Activated CD4-positive, alpha-beta T cell treated with anti-CD3 and anti-CD28 coated beads, Interleukin-2, amount 10 ng/mL, durations not matched to agents 7 days and 5 days (primary cell): Measurements from ENCODE around the gene STX1A. TPM values are rescaled to one million over a fixed set of nuclear protein-coding genes. Genes with fewer than 3 reads are reported as not detected.
A peak's percentile ranks its signal among the peaks of the same experiment; 100 is the strongest.

Experiments used
- CTCF ChIA-PET: fragments of 350-600 bp; sonication (Branson Sonifier 250); formaldehyde crosslinking; loops from one replicate; lab custom pipeline; 2021; ENCODE audit warnings: antibody characterized with exemption; lab: Charles Lee
- POLR2A ChIA-PET: fragments of 350-600 bp; sonication (Branson Sonifier 250); formaldehyde crosslinking; loops from one replicate; lab custom pipeline; 2021; ENCODE audit warnings: antibody characterized with exemption; lab: Charles Lee
- DNase-seq: peaks from one replicate; pipeline ENCODE4 v3.0.0-alpha.2; 2020
- H3K27ac Mint-ChIP-seq: one replicate; pipeline ENCODE4 v1.8.0; 2021; ENCODE audit warnings: mild to moderate bottlenecking, moderate library complexity, mixed read lengths
- H3K27me3 Mint-ChIP-seq: one replicate; pipeline ENCODE4 v1.8.0; 2021; ENCODE audit warnings: mixed read lengths
- H3K36me3 Mint-ChIP-seq: one replicate; pipeline ENCODE4 v1.8.0; 2021; ENCODE audit warnings: low read depth, mixed read lengths
- H3K4me1 Mint-ChIP-seq: one replicate; pipeline ENCODE4 v1.8.0; 2021; ENCODE audit warnings: mixed read lengths
- H3K4me3 Mint-ChIP-seq: one replicate; pipeline ENCODE4 v1.8.0; 2021; ENCODE audit warnings: mild to moderate bottlenecking, moderate library complexity, mixed read lengths
- H3K9me3 Mint-ChIP-seq: one replicate; pipeline ENCODE4 v1.8.0; 2021; ENCODE audit warnings: mixed read lengths
- total RNA-seq, 2 experiments: library from RNA; stranded (reverse); gene quantifications; one replicate each; pipeline ENCODE4 v1.2.3, GENCODE V29; 2021

Gene STX1A
- total RNA-seq, 2 experiments from 2014 or later = 6.7 to 7.4 TPM

DNA sequence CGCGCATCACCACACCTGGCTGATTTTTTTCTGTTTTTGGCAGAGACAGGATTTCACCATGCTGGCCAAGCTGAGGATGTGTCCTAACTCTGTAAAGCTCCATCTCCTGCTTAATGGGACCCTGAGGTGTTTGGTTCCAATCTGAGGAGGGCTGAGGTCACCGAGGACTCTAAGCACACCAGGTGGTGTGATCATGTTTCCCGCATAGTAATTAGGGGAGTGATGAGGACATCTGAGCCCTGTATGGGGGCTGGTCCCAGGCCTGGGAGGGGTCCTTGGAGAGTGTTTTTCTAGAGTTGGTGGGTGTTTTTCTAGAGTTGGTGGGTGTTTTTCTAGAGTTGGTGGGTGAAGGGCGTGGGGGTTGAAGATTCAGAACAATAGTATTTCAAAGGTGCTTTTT lies 22.1 kb upstream of the STX1A start:
- Mint-ChIP-seq H3K36me3 (peaks cover 1% of the 10 kb centered on the region), H3K27ac (no peak overlapping the region), H3K4me1 (peaks cover 12% of the 10 kb centered on the region), H3K9me3 (no peaks in the 10 kb centered on the region), H3K27me3 (no peaks in the 10 kb centered on the region), H3K4me3 (no peak overlapping the region)
- POLR2A ChIA-PET = no interaction called here
- no peak for DNase-seq
- CTCF ChIA-PET = interaction anchor here (1.1 kb wide), 1 partner anchor 11 kb away, joined by 3 read pairs; no protein-coding TSS in a partner anchor

DNA sequence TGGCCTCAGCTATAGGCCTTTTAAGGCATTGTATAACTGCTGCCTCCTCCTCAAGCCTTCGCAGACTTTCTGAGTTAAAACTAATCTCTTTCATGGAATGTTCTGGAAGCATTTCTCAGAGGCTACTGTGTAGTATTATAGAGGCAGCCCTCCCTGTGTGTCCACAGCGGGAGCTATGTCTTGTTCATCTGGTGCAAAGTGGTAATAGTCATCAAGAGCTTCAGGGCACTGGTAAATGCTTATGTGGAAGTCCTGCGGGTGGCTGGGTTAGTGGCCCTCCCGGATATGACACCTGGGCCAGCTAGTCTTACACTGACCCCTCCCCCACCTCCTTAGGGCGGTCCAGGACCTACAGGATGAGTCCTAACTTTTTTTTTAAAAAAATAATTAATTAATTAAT lies 21.3 kb upstream of the STX1A start:
- Mint-ChIP-seq H3K4me1 (peaks cover 13% of the 10 kb centered on the region), H3K4me3 (no peak overlapping the region), H3K9me3 (no peaks in the 10 kb centered on the region), H3K27me3 (no peaks in the 10 kb centered on the region), H3K36me3 (peaks cover 5% of the 10 kb centered on the region), H3K27ac (no peak overlapping the region)
- DNase-seq = no peak
- POLR2A ChIA-PET = no interaction called here
- CTCF ChIA-PET = interaction anchor here (0.5 to 1.3 kb wide), 5 partner anchors 10 to 110 kb away, joined by 3 read pairs; no protein-coding TSS in a partner anchor

DNA sequence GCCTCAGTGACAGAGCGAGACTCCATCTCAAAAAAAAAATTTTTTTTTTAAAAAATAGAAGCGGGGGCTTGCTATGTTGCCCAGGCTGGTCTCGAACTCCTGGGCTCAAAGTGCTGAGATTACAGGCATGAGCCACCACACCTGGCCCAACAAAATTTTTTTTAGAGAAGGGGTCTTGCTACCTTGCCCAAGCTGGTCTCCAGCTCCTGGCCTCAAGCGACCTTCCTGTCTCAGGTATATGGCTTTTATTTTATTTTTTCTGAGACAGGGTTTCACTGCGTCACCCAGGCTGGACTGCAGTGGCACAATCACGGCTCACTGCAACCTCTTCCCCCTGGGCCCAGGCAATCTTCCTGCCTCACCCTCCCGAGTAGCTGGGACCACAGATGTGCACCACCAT lies 20.7 kb upstream of the STX1A start:
- no peaks in the 10 kb centered on the region for H3K9me3 Mint-ChIP-seq
- POLR2A ChIA-PET = no interaction called here
- H3K36me3 Mint-ChIP-seq = peaks cover 5% of the 10 kb centered on the region
- no peaks in the 10 kb centered on the region for H3K27me3 Mint-ChIP-seq
- CTCF ChIA-PET = interaction anchor here (0.5 to 1.3 kb wide), 5 partner anchors 10 to 110 kb away, joined by 3 read pairs; no protein-coding TSS in a partner anchor
- peaks cover 14% of the 10 kb centered on the region for H3K4me1 Mint-ChIP-seq
- H3K27ac Mint-ChIP-seq = no peak overlapping the region
- DNase-seq = no peak
- peak overlapping the region; percentile 41 for H3K4me3 Mint-ChIP-seq

DNA sequence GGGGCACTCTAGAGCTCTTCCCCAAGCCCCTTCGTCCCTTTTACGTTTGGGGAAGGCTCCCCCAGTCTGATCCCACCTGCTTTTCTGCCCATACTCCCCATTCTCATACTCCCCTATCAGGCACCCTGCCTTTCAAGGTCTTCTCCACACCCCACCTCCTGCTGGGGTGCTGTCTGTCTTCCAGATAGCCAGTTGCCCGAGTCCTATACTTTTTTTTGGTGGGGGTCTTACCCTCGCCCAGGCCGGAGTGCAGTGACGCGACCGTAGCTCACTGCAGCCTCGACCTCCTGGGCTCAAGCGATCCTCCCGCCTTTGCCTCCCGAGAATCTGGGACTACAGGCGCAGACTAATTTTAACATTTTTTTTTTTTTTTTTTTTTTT lies 19.9 kb upstream of the STX1A start:
- CTCF ChIA-PET = interaction anchor here (0.6 to 8.4 kb wide), 6 partner anchors 37 to 133 kb away, joined by 3 to 59 read pairs (median 4); partner anchors contain the start of gene VPS37D
- peak overlapping the region; percentile 90 for H3K27ac Mint-ChIP-seq
- H3K36me3 Mint-ChIP-seq = peaks cover 5% of the 10 kb centered on the region
- H3K9me3 Mint-ChIP-seq = no peaks in the 10 kb centered on the region
- H3K4me3 Mint-ChIP-seq = peak overlapping the region; percentile 93
- no peak for DNase-seq
- POLR2A ChIA-PET = no interaction called here
- H3K4me1 Mint-ChIP-seq = peaks cover 23% of the 10 kb centered on the region
- H3K27me3 Mint-ChIP-seq = no peaks in the 10 kb centered on the region

DNA sequence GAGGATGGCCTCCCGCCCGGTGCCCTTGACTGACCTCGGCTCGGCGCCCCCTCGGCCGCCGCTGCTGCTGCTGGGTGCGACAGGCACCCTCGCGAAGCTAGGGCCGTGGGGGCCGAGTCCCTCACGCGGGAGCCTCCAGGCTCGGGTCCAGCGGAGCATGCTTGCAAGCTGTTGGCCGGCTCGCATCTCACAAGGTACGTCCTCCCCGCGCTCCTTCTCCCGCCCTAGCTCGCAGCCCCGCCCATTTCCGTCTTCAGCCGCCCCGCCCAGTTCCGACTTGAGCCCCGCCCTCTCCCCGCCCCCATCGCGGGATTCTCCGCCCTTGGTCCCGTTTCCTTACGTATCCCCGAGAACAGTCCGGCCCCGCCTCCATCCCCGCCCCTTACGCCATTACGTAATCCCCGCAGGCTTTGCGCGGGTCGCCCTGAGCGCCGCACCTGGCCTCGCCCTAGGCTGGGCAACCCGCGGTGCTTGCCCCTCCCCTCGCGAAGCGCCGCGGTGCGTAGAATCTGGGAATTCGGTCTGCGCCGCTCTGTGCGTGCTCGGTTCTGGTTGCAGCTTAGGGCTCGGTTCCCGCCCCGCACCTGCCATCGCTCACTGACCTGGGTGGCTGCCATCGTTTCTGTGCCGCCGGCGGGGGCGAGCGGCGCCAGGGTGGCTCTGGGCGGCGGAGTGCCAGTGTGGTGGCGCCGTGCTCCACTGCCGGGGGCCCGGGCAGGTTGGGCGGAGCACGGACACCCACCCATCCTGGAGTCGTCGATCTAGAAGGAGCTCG lies 19.3 kb upstream of the STX1A start, which contains the start of gene ABHD11:
TSS of gene ABHD11 (minus strand) at position 191 of the 775 bp plus-strand sequence. CDS start at position 159, 32 bp downstream.
- no peaks in the 10 kb centered on the region for H3K27me3 Mint-ChIP-seq
- H3K36me3 Mint-ChIP-seq = peaks cover 5% of the 10 kb centered on the region
- H3K4me1 Mint-ChIP-seq = peaks cover 23% of the 10 kb centered on the region
- H3K4me3 Mint-ChIP-seq = peak within 1 kb of the TSS; percentile 93
- H3K9me3 Mint-ChIP-seq = no peaks in the 10 kb centered on the region
- ChIA-PET POLR2A (no interaction called here), CTCF (interaction anchor here (0.6 to 8.4 kb wide), 7 partner anchors 37 to 300 kb away, joined by 3 to 59 read pairs (median 4); partner anchors contain the start of gene VPS37D)
- peak; percentile 97 for DNase-seq
- peak within 1 kb of the TSS; percentile 97 for H3K27ac Mint-ChIP-seq

DNA sequence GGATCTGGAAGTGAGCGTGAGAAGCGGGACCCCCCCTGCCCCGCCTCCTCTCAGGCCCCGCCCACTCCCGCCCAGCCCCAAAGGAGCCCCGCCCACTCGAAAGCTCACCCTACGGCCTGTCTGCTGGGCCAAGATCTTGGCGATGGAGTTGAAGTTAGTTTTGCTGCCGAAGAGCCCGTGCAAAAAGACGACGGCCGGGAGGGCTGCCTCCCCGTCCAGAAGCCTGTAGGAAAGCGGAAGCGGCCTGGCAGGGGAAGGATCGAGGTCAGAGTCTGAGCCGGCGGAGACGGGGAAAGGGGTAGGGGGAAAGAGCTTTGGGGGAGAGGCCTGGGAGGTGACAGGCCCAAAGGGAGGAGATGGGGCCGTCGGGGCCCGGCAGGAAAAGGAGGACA lies 18.7 kb upstream of the STX1A start:
- ChIA-PET CTCF (interaction anchor here (0.6 to 8.4 kb wide), 4 partner anchors 36 to 300 kb away, joined by 3 to 59 read pairs (median 4); no protein-coding TSS in a partner anchor), POLR2A (no interaction called here)
- DNase-seq = peak; percentile 60

DNA sequence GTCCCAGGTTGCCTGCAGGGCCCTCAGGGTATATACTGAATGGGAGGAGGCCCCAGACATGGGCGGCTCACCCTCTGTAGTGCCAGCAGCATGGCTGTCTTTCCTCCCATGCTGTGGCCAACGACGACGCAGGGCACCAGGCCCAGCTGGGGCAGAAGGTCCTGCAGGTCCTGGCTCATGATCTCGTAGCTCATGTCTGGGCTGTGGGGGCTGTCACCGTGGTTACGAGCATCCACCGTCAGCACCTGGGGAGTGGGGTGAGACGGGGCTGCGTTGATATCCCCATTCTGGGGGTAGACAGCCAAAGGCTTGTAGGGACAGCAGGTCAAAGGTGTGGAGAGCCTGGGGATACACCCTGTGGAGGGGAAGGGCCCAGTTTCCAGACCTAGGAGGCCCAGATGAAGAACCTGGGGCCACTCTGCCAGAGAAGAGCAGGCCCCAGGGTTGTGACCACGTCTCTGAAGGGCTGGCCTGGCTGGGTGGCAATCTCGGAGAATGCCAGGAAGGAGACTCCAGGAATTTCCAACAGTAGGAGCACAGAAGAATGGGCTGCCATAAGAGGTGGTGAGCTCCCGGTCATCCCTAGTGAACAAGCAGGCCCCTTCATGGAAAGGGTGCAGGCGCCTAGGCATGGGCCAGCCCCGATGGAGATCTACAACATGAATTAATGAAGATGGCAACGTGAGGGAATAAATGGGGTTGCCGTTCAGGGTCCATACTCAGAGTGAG lies 18.2 kb upstream of the STX1A start:
- CTCF ChIA-PET = interaction anchor here (0.6 to 8.4 kb wide), 4 partner anchors 36 to 301 kb away, joined by 3 to 59 read pairs (median 4); no protein-coding TSS in a partner anchor
- peaks cover 4% of the 10 kb centered on the region for H3K27me3 Mint-ChIP-seq
- DNase-seq = no peak
- H3K27ac Mint-ChIP-seq = peak overlapping the region; percentile 97
- peaks cover 23% of the 10 kb centered on the region for H3K4me1 Mint-ChIP-seq
- H3K36me3 Mint-ChIP-seq = peaks cover 5% of the 10 kb centered on the region
- no peaks in the 10 kb centered on the region for H3K9me3 Mint-ChIP-seq
- H3K4me3 Mint-ChIP-seq = peak overlapping the region; percentile 93
- POLR2A ChIA-PET = no interaction called here

More for the DNA sequence above, 18.7 kb upstream of the STX1A start:
- Mint-ChIP-seq H3K4me3 (peak overlapping the region; percentile 93), H3K36me3 (peaks cover 5% of the 10 kb centered on the region), H3K9me3 (no peaks in the 10 kb centered on the region), H3K27ac (peak overlapping the region; percentile 97), H3K27me3 (no peaks in the 10 kb centered on the region), H3K4me1 (peaks cover 23% of the 10 kb centered on the region)

DNA sequence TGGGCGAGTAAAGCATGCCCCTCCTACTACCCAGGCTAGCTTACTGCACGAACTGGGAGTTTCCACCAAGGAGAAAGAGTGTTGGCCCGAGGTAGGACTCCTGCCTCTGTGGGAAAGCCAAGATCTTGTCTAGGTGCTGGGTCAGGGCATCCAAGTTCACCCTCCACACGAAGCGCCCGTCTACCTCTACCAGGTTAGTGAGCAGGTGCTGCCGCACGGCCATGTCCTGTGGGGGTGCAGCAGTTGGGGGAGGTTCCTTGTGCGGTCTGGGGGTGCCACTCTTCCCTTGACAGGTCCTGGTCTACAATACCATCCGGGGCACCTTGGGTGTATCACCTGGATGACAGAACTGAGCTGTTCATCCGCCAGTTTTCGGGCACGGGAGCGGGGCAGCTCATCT lies 17.4 kb upstream of the STX1A start:
- H3K4me1 Mint-ChIP-seq = peaks cover 23% of the 10 kb centered on the region
- H3K4me3 Mint-ChIP-seq = no peak overlapping the region
- H3K36me3 Mint-ChIP-seq = peaks cover 5% of the 10 kb centered on the region
- CTCF ChIA-PET = interaction anchor here (1.4 to 8.4 kb wide), 3 partner anchors 105 to 131 kb away, joined by 3 to 59 read pairs (median 3); partner anchors contain the start of gene METTL27
- H3K27me3 Mint-ChIP-seq = peaks cover 5% of the 10 kb centered on the region
- peak overlapping the region; percentile 31 for H3K27ac Mint-ChIP-seq
- POLR2A ChIA-PET = no interaction called here
- H3K9me3 Mint-ChIP-seq = no peaks in the 10 kb centered on the region
- DNase-seq = no peak

DNA sequence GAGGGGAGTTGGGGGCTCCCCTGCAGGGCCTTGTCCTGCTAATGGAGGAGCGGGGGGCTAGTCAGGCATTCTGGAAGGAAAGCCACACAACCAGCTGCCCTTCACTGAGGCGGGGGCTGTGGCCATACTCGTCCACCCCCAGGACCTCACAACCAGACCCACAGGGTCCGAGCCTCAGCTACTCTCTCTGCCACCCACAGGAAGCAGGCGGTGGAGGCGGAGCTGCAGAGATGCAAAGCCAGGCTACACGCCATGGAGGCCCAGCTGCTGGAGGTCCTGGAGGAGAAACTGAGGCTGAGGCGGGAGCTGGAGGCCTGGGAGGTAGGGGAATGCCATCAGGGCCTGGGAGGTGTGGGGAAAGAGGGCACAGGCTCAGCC lies 16.0 kb upstream of the STX1A start:
- H3K4me3 Mint-ChIP-seq = no peak overlapping the region
- CTCF ChIA-PET = interaction anchor here (0.5 to 8.4 kb wide), 17 partner anchors 10 to 419 kb away, joined by 3 to 59 read pairs (median 4); partner anchors contain the start of genes BAZ1B, METTL27 and STX1A
- no peak overlapping the region for H3K27ac Mint-ChIP-seq
- no peaks in the 10 kb centered on the region for H3K9me3 Mint-ChIP-seq
- POLR2A ChIA-PET = interaction anchor here (0.5 kb wide), 1 partner anchor 241 kb away, joined by 4 read pairs; no protein-coding TSS in a partner anchor
- peaks cover 5% of the 10 kb centered on the region for H3K36me3 Mint-ChIP-seq
- peaks cover 23% of the 10 kb centered on the region for H3K4me1 Mint-ChIP-seq
- H3K27me3 Mint-ChIP-seq = peaks cover 5% of the 10 kb centered on the region
- DNase-seq = no peak

DNA sequence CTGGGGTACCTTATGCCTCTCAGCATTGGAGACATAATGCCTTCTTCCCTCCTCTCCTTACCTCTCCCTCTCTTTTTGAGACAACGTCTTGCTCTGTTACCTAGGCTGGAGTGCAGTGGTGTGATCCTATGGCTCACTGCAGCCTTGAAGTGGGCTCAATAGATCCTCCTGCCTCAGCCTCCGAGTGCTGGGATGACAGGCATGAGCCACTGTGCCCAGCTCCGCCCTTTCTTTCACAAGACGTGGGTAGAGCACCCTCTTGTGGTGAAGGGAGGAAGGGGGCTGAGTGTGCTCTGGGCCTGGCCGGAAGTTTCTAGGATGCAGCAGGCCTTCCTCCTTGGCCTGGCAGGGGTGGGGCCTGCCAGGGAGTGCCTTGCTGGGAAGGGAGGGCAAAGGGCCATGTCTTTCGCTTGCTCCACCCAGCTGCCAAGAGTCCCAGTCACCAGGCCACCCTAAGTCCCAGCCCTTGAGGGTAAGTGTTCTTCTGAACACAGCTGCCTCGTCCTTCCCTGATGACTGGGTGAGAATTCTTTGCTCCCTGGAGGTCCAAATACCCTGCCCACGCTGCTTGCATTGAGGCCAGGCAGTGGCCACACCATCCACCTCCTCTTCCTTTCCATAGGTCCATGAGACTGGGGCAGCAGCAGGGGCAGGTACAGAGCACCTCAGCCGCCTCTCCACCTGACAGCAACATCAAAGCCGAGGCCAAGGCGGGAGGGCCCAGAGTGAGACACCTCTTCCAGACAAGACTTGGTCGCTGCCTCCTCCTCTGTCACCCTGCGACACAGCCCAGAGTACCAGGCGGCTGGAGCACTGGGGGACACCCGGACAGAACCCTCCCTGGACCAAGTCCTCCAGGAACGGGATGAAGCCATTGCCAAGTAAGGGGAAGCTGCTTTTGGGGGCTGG lies 15.4 kb upstream of the STX1A start:
- peaks cover 5% of the 10 kb centered on the region for H3K36me3 Mint-ChIP-seq
- no peak overlapping the region for H3K4me3 Mint-ChIP-seq
- peak overlapping the region; percentile 78 for H3K27ac Mint-ChIP-seq
- POLR2A ChIA-PET = interaction anchor here (0.5 kb wide), 1 partner anchor 241 kb away, joined by 4 read pairs; no protein-coding TSS in a partner anchor
- H3K27me3 Mint-ChIP-seq = peaks cover 5% of the 10 kb centered on the region
- H3K9me3 Mint-ChIP-seq = no peaks in the 10 kb centered on the region
- peak; percentile 89 for DNase-seq
- H3K4me1 Mint-ChIP-seq = peaks cover 23% of the 10 kb centered on the region
- CTCF ChIA-PET = interaction anchor here (0.5 to 8.4 kb wide), 33 partner anchors 8 to 418 kb away, joined by 3 to 59 read pairs (median 4); partner anchors contain the start of genes BAZ1B and STX1A

DNA sequence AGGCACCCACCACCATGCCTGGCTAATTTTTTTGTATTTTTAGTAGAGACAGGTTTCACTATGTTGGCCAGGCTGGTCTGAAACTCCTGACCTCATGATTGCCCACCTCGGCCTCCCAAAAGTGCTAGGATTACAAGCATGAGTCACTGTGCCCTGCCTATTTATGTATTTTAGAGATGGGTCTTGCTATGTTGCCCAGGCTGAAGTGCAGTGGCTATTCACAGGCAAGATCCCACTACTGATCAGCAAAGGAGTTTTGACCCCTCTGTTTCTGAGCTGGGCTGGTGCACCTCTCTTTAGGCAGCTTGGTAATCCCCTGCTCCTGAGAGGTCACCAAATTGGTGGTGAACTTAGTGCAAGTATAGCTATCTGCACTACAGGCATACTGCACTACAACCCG lies 12.9 kb upstream of the STX1A start:
- Mint-ChIP-seq H3K4me3 (no peak overlapping the region), H3K9me3 (no peaks in the 10 kb centered on the region), H3K36me3 (peaks cover 5% of the 10 kb centered on the region), H3K27ac (no peak overlapping the region), H3K4me1 (peaks cover 13% of the 10 kb centered on the region), H3K27me3 (peaks cover 12% of the 10 kb centered on the region)
- CTCF ChIA-PET = interaction anchor here (0.9 to 8.4 kb wide), 4 partner anchors 41 to 287 kb away, joined by 3 to 59 read pairs (median 10); partner anchors contain the start of gene BAZ1B
- POLR2A ChIA-PET = no interaction called here
- no peak for DNase-seq
